ENCODE data around the gene ARRDC5. TPM values are rescaled to one million over a fixed set of nuclear protein-coding genes. Genes with fewer than 3 reads are reported as not detected.

ARRDC5 gene
- total and polyA plus RNA-seq, 2 donors (not counting 3 experiments of a cell fraction or from before 2014, with no cell fraction given), result 0.04 TPM; not detected in 1

GRCh38 chr19:4908360-4908759 lies 5.7 kb upstream of the ARRDC5 start:
- POLR2A ChIA-PET, result no interaction called here
- Histone ChIP-seq H3K79me2 (ENCODE audit: control insufficient read depth, insufficient read depth, low read length) (peaks cover 26% of the 10 kb centered on the region), H3K27me3 (ENCODE audit: control insufficient read depth in 2 of 2, insufficient read depth in 2 of 2, low read length in 2 of 2) (no peaks in the 10 kb centered on the region), H4K20me1 (replicated peaks; ENCODE audit: control insufficient read depth, extremely low read depth, insufficient read depth, low read length) (no peaks in the 10 kb centered on the region), H3K9ac (replicated peaks; ENCODE audit: extremely low read depth, insufficient read depth, low read length) (no peak overlapping the region), H3K9me1 (replicated peaks; ENCODE audit: control insufficient read depth, extremely low read depth, insufficient read depth, low read length) (no peaks in the 10 kb centered on the region), H3K9me3 (replicated peaks; ENCODE audit: control insufficient read depth, insufficient read depth, low read length) (no peaks in the 10 kb centered on the region), H2AFZ (ENCODE audit: low read depth, low read length) (no peak overlapping the region), H3K27ac (ENCODE audit: insufficient read depth, low read depth, low read length) (no peak overlapping the region), H3K36me3 (ENCODE audit: control insufficient read depth in 2 of 2, extremely low read depth in 1 of 2, insufficient read depth in 2 of 2, low read length in 2 of 2) (no peaks in the 10 kb centered on the region), H3K4me1 (ENCODE audit: control insufficient read depth, extremely low read depth, insufficient read depth, low read length) (peaks cover 19% of the 10 kb centered on the region), H3K4me3 (replicated peaks in 1 of 3; ENCODE audit: insufficient read depth in 1 of 3, low read depth in 1 of 3, low read length in 3 of 3) (no peak overlapping the region), H3K4me2 (ENCODE audit: insufficient read depth, low read length) (no peak overlapping the region)
- no peak for TF ChIP-seq FOS (IDR thresholded peaks at IDR 0.05; ENCODE audit: borderline replicate concordance, insufficient read depth, low read length)
- TF ChIP-seq POLR2A (IDR thresholded peaks at IDR 0.05; ENCODE audit: low read depth, low read length), result no peak
- TF ChIP-seq EZH2 (IDR thresholded peaks at IDR 0.05; ENCODE audit: borderline replicate concordance, low read depth, low read length, severe bottlenecking), result no peak
- no peak for TF ChIP-seq MYC (IDR thresholded peaks at IDR 0.05; ENCODE audit: low read depth, low read length)
- TF ChIP-seq JUN (IDR thresholded peaks at IDR 0.05; ENCODE audit: borderline replicate concordance, insufficient read depth, insufficient read length, low read depth), result no peak
- no peak for TF ChIP-seq GATA2 (IDR thresholded peaks at IDR 0.05; ENCODE audit: insufficient read depth, insufficient read length, low read depth, low read length)
- TF ChIP-seq MAX (IDR thresholded peaks at IDR 0.05; ENCODE audit: insufficient read depth, insufficient read length), result no peak
- no peak for TF ChIP-seq CTCF (IDR thresholded peaks at IDR 0.05; ENCODE audit: extremely low read depth in 1 of 2, insufficient read depth in 1 of 2, low read depth in 1 of 2, low read length in 2 of 2)
- TF ChIP-seq POLR2AphosphoS5 (IDR thresholded peaks at IDR 0.05; ENCODE audit: insufficient read depth, low read depth, low read length), result no peak
- no TSS peak for BruUV-seq (replicated peaks)
- FAIRE-seq (no peak), DNase-seq (ENCODE audit: low read depth, low spot score) (no peak)
- intact Hi-C loops (cut with micrococcal nuclease), result no loop called here
- CTCF ChIA-PET, result interaction anchor here (2.7 kb wide), 1 partner anchor 98 kb away, joined by 13 read pairs; no protein-coding TSS in a partner anchor
- dilution Hi-C loops (cut with MboI; ENCODE audit: extremely low pct_ligation_motif_present, low sequenced_read_pairs), result no loop called here
